ENCODE measurements around the gene METTL4.
A peak's percentile ranks its signal among the peaks of the same experiment; 100 is the strongest.

The METTL4 gene

GRCh38 chr18:2571200-2572170, at the start of gene METTL4, which contains the start of gene NDC80:
Gene METTL4, minus strand, starts transcription at chr18:2571505. Its CDS starts 4,289 bp downstream, at chr18:2567216.
Gene NDC80, plus strand, starts transcription at chr18:2571557. Its CDS starts 1,429 bp downstream, at chr18:2572986.
- DNase-seq (ENCODE audit: insufficient read length, low spot score) = peak; percentile 43
- FAIRE-seq = peak; percentile 96

- DNase-seq (ENCODE audit: insufficient read length, low spot score) (no peak), FAIRE-seq (peak; percentile 51)
Observed at GRCh38 chr18:2618009-2618408, 46.7 kb upstream of the METTL4 start.

GRCh38 chr18:2617401-2617998, 46.2 kb upstream of the METTL4 start:
- no peak for FAIRE-seq
- no peak for DNase-seq (ENCODE audit: insufficient read length, low spot score)

DNA sequence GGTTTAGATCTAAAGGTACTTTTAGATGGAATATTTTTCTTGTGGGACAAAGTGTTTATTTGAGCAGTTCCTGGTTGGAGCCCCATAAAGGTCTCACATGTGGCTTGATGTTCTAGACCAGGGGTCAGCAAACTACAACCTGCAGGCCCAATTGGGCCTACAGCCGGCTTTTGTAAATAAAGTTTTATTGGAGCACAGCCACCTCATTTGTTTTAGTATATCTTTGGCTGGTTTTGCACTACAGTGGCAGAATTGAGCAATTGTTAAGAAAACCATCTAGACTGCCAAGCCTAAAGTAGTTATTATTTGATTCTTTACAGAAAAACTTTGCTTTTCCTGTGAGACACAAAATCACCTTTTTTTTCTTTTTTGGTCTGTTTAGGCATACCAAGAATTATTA, 41.7 kb upstream of the METTL4 start:
- FAIRE-seq (no peak), DNase-seq (ENCODE audit: insufficient read length, low spot score) (no peak)

DNA sequence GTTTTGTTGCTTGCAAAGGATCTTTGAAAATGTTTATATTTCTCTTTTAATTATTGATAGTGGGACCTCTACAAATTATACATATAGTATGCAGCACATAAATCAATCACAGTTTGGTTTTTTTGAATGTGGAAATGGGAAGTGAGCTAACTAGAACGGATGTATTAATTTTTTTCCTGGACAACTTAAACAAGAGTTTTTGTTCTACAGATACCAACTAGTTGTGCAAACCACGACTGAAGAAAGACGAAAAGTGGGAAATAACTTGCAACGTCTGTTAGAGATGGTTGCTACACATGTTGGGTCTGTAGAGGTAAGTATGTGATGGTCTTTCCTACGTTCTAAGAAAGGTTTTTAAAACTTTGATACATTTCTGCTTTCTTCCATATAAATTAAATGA, 39.2 kb upstream of the METTL4 start:
- DNase-seq (ENCODE audit: insufficient read length, low spot score) (no peak), FAIRE-seq (no peak)

GRCh38 chr18:2609604-2610003, 38.3 kb upstream of the METTL4 start:
- DNase-seq (ENCODE audit: insufficient read length, low spot score) (no peak), FAIRE-seq (no peak)

DNA sequence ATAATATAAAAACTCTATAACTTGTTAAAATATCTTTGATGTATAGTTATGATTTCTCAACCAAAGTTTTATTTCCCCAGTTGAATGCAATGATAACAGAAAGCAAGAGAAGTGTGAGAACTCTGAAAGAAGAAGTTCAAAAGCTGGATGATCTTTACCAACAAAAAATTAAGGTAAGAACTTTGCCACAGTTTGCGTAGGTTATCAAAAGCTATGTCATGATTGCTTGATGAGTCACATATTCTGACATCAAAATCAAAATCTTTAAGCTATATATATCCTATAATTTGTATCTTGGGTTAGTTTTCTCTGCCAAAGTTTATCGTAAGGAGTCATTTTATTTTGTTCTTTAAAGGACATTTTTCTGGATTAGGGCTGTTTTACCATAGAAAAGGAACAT, 35.0 kb upstream of the METTL4 start:
- FAIRE-seq (peak; percentile 82), DNase-seq (ENCODE audit: insufficient read length, low spot score) (no peak)

- DNase-seq (ENCODE audit: insufficient read length, low spot score) = no peak
- no peak for FAIRE-seq
Observed at GRCh38 chr18:2602844-2603243, 31.5 kb upstream of the METTL4 start.

DNA sequence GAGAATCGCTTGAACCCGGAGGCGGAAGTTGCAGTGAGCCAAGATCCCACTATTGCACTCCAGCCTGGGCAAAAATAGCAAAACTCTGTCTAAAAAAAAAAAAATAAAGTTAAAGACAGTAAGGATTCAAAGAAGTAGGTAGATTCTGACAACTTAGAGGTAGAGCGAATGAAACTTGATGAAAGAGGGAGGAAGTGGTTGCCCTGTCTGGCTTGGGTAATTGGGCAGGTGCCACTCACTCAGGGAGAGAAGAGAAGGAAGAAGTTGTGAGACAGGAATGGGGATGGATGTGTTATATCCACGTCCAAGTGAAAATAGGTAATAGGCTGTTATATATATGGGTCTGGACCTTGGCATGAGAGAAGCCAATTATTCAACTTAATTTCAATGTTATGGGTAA, 26.3 kb upstream of the METTL4 start:
- FAIRE-seq (no peak), DNase-seq (ENCODE audit: insufficient read length, low spot score) (no peak)

- no peak for FAIRE-seq
- no peak for DNase-seq (ENCODE audit: insufficient read length, low spot score)
Observed at GRCh38 chr18:2590303-2590702, 19.0 kb upstream of the METTL4 start.

GRCh38 chr18:2589345-2590068, 18.2 kb upstream of the METTL4 start:
- no peak for FAIRE-seq
- no peak for DNase-seq (ENCODE audit: insufficient read length, low spot score)

GRCh38 chr18:2588666-2589344, 17.5 kb upstream of the METTL4 start:
- FAIRE-seq = no peak
- DNase-seq (ENCODE audit: insufficient read length, low spot score) = no peak

- no peak for FAIRE-seq
- no peak for DNase-seq (ENCODE audit: insufficient read length, low spot score)
Observed at GRCh38 chr18:2587788-2588187, 16.5 kb upstream of the METTL4 start.

GRCh38 chr18:2573408-2573807, 2.1 kb upstream of the METTL4 start:
- DNase-seq (ENCODE audit: insufficient read length, low spot score) (no peak), FAIRE-seq (no peak)

- FAIRE-seq (no peak), DNase-seq (ENCODE audit: insufficient read length, low spot score) (no peak)
Observed at GRCh38 chr18:2572892-2573291, 1.6 kb upstream of the METTL4 start.

DNA sequence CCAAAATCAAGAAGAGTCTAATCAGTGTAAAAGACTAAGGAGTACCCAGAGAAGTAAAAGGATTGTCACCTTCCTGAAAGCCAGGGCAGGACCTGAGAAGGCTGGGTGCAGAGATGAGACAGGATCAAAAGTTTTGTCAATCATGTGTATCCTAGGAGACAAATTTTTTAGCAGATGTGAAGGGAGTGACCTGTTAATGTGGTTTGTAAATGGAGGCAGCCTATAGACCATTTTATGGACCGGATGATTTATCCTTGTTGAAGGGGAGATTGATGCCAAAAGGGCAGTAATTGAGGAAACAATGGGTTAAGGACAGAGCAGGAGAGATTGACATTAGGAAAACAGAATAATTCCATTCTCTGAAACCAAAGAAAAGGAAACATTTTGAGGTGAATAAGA, 865 bp upstream of the METTL4 start:
- peak; percentile 70 for FAIRE-seq
- DNase-seq (ENCODE audit: insufficient read length, low spot score) = no peak

GRCh38 chr18:2570772-2571199, 519 bp downstream of the METTL4 start:
- peak; percentile 13 for DNase-seq (ENCODE audit: insufficient read length, low spot score)
- FAIRE-seq = no peak

DNA sequence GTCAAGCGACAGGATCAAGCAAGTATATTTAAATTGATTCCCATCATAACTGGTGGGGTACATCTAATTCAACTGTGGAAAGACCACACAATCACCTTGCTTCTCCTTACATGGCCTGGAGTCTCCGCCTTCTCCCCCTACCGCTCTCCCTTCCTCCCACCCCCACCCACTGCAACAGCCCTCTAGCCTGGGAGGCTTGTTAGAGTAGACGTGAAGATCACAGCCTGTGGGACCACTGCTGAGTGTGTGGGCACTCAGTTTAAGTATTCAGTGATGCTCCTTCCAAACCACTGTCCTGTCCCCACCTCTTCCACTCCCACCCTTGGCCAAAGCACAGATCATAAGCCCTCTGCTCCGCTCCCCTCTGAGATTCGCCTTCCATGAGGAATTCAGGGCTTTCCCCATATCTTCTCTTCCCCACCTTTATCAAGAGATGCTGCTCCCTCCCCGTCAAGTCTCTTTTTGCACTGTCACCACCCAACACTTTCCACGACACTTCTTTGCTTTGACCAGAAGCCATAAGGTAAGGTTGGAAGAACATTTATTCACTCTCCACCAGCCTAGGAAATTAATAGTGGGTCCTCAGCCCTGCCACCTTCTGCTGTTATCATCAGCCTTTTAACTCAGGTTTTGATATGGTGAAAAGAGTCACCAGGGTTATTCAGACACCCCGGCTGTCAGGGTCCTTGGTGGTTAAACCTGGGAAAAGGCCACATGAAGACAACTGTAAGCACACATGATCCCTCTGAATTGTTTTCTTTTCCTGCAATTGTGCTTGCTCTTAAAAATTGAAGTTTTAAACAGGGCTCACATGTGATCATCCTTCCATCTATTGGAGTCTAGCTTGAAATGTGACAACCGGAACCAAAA, 1.7 kb downstream of the METTL4 start:
- FAIRE-seq = no peak
- no peak for DNase-seq (ENCODE audit: insufficient read length, low spot score)

GRCh38 chr18:2568605-2569004, 2.7 kb downstream of the METTL4 start:
- DNase-seq (ENCODE audit: insufficient read length, low spot score) (no peak), FAIRE-seq (no peak)

DNA sequence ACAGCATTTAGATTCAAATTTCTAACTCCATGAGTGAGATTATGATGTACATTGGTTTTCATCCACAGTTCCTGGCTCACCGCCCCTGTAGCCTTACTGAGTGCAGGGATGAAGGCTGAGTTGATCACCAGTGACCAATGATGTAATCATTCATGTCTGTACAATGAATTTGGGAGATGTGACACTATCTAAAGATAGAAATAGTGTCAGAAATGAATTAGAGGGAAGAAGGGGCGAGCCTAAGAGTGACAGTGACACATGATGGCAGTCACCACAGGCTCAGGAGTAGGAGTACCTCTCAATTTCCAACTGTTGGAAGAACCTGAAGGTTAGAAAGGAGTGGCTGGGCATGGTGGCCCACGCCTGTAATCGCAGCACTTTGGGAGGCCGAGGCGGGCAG, 3.2 kb downstream of the METTL4 start:
- DNase-seq (ENCODE audit: insufficient read length, low spot score) (no peak), FAIRE-seq (no peak)

Data from GM19239 (cell line).